Measurements from ENCODE around the gene BRD3.

DNA sequence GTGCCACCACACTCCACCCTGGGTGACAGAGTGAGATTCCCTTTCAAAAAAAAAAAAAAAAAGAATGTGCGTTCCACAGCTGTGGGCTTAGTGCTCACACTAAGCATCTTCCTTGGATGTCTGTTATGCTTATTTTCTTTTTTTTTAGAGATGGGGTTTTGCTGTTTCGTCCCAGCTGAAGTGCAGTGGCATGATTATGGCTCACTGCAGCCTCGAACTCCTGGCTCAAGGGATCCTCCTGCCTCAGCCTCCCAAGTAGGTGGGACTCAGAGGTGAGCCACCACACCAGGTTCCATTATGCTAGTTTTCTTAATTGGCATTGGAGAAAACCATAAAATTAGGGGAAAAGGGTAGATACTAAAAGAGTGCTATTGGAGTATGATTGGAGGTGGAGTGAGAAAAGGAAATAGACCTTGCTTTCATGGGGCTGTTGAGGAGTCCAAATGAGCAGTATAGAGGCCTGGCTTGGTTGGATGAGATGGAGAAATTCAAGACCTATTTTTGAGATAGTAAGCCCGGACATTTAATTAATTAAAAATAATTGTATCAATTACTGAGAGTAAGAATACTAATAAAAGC lies 43.5 kb downstream of the BRD3 start:
- no peak for TF ChIP-seq SUZ12 (IDR thresholded peaks at IDR 0.05; ENCODE audit: extremely low read depth, insufficient read depth, insufficient read length)
- TF ChIP-seq YY1 (IDR thresholded peaks at IDR 0.05; ENCODE audit: insufficient read depth, insufficient read length) = no peak
